HFF-Myc (cell line): Measurements from ENCODE around the gene TJP3.

Experiments used
- DNase-seq: peaks from one replicate; pipeline ENCODE4 v3.0.0-alpha.2; 2011; ENCODE audit warnings: low read depth; ENCODE audit errors: extremely low read depth
- H3K4me3 ChIP-seq: replicated peaks from 2 replicates; pipeline ENCODE4 v1.5.1; 2011; ENCODE audit warnings: low read depth, mild to moderate bottlenecking, control low read depth, low read length
- TF ChIP-seq, protein P1 (sequence below): IDR thresholded peaks from 2 replicates; pipeline ENCODE4 v1.5.1; 2012; ENCODE audit warnings: mild to moderate bottlenecking, low read depth, low read length, control low read depth; ENCODE audit errors: missing control alignments

TJP3 gene

DNA sequence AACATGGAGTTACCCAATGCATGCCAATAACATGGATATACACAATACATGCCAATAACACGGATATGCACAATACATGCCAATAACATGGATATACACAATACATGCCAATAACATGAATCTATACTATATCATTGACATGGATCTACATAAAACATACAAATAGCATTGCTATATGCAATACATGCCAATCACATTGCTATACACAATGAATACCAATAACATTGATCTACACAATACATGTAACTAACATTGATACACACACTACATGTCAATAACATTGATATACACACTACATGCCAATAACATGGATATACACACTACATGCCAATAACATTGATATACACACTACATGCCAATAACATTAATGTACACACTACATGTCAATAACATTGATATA, 7.0 kb upstream of the TJP3 start:
- TF ChIP-seq, protein P1, sequence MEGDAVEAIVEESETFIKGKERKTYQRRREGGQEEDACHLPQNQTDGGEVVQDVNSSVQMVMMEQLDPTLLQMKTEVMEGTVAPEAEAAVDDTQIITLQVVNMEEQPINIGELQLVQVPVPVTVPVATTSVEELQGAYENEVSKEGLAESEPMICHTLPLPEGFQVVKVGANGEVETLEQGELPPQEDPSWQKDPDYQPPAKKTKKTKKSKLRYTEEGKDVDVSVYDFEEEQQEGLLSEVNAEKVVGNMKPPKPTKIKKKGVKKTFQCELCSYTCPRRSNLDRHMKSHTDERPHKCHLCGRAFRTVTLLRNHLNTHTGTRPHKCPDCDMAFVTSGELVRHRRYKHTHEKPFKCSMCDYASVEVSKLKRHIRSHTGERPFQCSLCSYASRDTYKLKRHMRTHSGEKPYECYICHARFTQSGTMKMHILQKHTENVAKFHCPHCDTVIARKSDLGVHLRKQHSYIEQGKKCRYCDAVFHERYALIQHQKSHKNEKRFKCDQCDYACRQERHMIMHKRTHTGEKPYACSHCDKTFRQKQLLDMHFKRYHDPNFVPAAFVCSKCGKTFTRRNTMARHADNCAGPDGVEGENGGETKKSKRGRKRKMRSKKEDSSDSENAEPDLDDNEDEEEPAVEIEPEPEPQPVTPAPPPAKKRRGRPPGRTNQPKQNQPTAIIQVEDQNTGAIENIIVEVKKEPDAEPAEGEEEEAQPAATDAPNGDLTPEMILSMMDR: no peak
- H3K4me3 ChIP-seq: no peak overlapping the region

DNA sequence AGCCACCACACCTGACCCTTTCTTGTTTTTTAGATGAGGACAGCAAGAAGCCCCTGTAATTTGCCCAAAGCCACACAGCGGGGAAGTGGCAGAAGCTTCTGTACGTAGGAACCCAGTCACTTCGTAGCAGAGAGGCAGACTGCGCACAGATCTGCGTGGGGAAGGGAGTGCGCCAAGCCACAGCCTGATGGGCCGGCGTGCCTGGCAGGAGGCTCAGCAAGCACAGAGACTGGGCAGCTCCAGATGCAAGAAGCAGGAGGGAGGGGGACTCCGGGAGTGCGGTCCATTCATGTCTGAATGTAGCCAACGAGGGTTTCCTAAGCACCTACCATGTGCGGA, 347 bp upstream of the TJP3 start:
- no peak overlapping the region for H3K4me3 ChIP-seq
- TF ChIP-seq, protein P1: no peak
- DNase-seq: no peak

More for the DNA sequence above, 7.0 kb upstream of the TJP3 start:
- DNase-seq: no peak

DNA sequence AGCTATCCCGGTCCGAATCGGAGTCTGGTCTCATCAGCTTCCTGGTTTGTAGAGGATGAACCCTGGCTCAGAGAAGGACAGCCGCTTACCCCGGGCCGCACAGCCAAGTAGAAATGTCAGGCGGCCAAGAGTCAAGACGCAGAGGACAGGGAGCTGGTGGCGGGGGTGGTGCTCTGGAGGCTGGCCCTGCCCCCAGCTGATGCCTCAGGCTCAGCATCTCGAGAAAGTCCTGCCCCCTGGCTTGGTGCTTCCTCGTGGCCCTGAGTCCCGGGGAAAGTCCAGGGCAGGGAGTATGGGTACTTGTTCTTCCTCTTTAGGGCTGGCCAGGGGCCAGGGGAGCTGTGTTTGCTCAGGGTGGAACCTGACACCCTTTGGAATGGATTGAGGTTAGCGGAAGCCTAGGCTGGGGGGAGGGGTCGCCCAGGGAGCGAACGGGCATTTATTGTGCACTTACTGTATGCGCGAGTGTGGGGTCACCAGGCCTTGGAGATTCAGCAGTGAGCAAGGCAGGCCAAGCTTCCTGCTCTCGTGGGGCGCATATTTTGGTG, 2.2 kb downstream of the TJP3 start:
- TF ChIP-seq, protein P1: no peak
- no peak overlapping the region for H3K4me3 ChIP-seq
- DNase-seq: no peak

DNA sequence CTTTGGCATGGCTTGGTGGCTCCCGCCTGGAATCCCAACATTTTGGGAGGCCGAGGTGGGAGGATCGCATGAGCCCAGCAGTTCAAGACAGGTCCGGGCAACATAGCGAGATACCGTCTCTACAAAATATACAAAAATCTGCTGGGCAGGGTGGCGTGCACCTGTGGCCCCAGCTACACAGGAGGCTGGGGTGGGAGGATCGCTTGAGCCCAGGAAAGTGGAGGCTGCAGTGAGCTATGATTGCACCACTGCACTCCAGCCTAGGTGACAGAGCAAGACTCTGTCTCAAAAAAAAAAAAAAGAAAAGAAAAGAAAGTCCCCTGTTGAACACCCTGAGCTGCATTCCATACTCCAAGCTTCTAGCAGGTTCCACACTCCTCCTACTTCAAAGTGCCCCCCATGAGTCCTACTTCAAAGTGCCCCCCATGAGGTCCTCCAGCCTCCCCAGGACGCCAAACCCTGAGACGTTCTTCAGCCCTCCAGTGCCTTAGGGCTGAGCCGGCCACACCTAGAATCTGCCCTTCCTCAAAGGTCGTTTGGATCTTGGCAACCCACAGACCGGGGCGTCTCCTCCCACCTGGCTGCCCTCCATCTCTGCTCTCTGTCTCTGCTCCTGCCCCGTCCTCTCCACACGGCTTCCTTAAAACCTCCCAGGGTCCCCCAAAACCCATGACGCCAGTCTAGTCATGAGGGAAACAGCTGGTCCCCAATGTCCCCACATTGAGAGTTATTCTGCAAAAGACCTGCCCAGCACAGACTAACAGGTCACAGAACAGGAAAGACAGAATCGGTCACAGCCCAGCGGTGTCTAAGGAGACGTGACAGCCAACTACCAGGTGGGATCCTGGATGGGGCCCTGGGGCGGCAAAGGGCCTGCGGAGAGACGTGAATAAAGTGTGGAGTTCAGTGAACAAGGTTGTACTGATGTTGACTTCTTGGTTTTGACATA, 4.8 kb downstream of the TJP3 start:
- DNase-seq: no peak
- H3K4me3 ChIP-seq: no peak overlapping the region
- TF ChIP-seq, protein P1: no peak

DNA sequence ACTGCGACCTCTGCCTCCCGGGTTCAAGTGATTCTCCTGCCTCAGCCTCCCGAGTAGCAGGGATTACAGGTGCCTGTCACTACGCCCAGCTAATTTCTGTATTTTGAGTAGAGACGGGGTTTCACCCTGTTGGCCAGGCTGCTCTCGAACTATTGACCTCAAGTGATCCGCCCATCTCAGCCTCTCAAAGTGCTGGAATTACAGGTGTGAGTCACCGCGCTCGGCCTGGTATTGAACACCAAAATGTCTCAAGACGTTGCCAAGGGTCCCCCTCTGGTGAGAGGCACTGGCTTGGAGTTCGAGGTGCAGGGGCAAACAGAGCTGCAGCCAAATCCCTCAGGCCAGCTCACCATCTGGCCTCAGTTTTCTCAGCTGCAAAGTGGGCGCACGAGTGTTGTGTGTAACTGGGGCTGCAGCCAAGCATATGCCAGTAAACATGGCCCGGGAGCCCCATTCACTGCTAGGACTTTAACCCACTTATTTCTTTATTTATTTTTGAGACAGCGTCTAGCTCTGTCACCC, 8.0 kb downstream of the TJP3 start:
- TF ChIP-seq, protein P1: no peak
- no peak overlapping the region for H3K4me3 ChIP-seq
- DNase-seq: no peak

DNA sequence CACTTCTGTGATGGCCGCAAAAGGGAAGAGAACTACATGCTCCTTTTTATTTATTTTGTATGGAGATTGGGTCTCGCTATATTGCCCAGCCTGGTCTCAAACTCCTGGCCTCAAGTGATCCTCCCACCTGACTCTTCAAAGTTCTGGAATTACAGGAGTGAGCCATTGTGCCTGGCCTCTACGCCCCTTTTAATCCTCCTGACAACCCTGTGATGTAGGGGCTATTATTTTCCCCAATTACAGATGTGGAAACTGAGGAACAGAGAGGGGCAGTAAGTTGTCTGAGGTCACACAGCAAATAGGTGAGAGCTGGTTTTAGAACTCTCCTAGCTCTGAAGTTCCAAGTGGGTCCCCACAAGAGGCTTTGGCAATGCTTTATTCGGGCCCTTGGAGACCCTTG, 11.7 kb downstream of the TJP3 start:
- no peak overlapping the region for H3K4me3 ChIP-seq
- DNase-seq: no peak
- TF ChIP-seq, protein P1: no peak
